Stimulated activated CD4-positive, alpha-beta T cell treated with anti-CD3 and anti-CD28 coated beads, TNF-alpha, amount 100 ng/mL, for 1 hour (primary cell): ENCODE data around the gene GRIA4.
"Not testable (repeated sequence)": the region's sequence is repeated elsewhere in the genome, so short reads cannot be mapped to it uniquely, and the experiment has no call there.

Source experiments
- DNase-seq, 3 donors: peaks; one replicate each; pipeline ENCODE4 v3.0.0-alpha.2; 2020; ENCODE audit warnings: low read depth in 3 of 3, low spot score in 1 of 3

GRIA4 gene

DNA sequence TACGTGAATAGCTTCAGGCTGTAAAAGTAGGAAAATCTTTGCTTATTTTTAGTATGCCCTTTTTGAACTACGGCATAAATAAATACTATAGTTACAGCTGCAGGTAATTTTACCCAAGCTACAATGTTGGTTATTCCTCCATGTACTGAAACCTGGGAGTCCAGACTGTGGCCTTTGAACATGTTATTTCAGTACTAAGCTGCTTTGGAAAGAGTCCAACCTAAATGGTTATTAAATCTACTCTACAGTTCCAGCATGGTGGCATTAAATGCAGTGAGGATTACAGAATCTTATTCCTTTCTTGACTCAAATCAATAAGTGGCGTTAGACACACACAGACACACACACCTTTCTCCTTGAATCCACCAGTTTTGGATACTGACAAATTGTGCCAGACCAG is 247.1 kb downstream of the GRIA4 start:
- no peak for DNase-seq

DNA sequence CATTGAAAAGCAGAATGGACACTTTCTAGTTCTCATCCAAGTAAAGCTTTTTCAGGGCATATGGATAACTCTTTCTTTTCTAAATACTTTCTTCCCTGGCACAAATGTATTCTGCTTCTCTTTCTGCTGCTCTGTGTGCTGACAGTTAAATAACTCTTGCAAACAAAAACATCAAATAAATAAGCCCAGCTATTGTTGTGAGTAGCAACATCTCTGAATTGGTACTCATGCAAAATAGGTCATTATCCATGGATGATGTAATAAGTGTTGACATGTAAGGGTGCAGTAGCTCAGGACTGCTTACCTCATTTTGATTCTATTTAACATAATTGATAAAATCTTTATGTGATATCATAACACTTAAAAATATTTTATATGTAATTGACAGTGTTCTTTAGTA is 247.9 kb downstream of the GRIA4 start:
- DNase-seq = no peak

DNA sequence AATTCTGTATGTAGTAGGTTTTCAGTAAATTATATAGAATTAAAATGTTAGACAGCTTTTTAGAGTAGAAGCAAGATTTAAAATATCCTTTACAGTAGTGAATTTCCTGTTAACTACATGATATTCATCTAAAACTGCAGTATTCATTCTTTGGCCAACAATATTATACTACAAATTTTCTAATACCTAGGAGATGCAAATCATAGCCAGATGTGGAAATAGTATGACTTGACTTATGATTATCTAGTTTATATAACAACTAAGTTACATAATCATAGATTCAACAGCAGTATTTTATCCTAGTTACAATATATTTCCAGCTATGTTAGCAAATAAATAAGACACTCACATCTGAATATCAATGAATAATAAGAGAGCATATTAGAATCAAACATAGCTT is 249.0 kb downstream of the GRIA4 start:
- no peak for DNase-seq

DNA sequence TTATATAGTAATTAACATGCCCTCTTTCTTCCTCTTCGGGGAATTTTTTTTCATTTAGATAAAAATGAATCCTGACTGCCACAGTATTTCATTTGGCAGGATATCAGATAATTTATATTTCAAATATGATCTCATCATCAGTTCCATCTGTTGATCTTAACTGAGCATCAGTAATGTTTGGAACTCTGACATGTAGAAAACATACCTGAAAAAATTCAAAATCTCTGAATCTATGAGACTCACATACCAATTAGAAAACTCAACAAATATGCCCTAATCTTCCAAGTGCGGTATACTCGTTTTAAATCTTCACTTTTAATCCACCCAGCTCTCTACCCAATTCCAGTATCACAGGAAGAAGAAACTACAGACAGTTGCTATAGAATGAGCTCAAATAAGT is 250.2 kb downstream of the GRIA4 start:
- no peak for DNase-seq

DNA sequence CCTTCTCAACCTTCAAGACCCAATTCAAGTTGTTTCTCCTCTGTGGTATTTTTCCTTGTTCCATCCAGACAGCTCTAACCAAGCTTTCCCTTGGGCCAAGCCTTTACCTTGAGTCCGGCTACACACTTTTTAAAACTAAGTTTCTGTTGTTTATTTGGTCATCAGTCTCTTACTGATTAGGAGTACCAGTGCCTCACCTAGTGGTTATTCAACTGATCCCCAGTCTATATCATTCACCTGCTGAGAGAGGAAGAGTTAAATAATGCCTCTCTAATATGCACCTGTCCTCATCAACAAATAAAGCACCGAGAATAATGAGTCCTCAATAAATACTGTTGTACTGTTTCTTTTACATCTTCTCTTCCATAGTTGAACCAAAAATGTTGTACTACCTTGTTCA is 251.4 kb downstream of the GRIA4 start:
- DNase-seq = no peak

DNA sequence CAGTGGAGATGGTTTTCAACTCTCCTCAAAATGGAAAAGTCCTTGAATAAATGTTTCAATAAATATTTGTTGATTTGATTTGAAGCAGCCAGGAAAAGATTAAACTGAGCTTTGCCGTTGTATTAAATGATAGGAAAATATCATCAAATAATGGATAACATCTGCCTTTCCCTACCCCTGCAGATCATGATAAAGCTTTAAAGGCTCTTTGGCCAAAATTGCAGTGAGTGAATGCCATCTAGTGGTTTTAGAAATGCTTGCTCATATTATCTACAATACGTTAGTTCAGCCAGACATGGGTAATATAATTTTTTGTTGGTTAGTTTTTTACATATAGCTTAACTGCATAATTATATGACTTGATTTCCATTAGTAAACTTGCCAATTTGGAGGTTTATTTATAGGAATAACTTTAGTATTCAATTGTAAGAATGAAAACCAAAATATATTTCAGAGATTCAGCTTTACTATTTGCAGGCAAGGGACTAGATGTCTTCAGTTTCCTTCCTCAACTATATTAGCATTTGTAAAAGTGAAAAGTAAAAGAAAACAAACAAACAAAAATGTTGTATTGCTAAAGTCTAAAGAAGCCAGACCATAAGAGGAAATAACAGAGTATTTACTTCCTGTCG is 253.0 kb downstream of the GRIA4 start:
- DNase-seq = no peak

DNA sequence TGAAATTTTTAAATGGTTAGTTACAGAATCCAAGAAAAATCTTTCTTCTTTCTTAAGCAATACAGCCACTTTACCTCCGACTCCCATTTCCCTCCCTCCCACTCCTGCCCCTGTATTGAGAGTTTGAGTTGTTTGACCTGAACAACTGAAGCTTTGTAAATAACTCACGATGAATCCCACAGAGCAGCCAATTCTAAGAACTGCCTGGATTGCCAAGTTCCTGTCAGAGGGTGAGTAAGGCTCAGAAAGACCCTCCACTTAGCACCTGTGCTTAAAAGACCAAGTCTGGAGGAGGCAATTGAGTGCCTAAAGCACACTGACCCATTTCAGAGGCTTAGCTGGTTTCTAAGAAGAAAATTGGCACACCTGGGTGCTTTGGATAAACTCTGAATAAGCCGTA is 253.7 kb downstream of the GRIA4 start:
- DNase-seq = no peak

DNA sequence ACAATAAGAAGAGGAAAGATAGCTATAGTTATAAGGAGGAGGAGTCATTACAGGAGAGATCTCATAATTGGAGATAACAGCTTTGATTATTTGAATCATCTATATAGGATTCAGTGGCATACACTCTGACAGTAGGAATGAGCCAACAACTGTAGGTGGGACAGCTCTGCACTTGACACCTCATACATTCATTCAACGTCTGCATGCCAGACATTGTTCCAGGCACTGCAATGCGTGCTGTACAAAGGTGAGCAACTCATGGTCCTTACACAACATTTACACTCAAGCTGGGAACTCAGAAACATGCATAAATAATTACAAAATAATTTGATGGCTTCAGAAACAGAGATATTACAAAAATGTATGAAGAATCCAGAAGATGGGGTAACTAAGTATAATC is 257.9 kb downstream of the GRIA4 start:
- no peak for DNase-seq

DNA sequence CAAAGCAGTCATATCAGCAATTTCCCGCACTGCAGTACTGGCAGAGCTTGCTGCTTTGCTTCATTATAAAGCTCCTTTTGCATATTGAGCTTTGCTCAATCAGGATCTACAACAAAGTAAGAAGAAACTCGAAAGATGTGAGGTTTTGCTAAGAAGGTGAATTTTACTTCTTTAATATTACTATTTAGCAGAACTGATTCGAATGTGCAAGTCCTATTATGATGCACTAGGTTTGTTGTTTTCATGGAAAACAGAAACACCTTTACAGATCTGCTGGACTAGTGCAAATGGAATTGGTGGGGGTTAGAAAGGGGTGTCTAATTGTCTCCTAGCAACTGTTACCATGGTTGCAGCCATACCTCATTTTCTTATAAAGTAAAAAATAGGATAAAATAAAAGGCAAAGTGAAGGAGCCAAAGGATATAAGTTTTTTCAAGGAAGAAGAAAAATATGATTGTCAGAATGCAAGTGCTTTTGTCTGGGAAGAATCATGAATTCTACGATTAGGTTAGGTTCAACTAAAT is 259.0 kb downstream of the GRIA4 start:
- no peak for DNase-seq

DNA sequence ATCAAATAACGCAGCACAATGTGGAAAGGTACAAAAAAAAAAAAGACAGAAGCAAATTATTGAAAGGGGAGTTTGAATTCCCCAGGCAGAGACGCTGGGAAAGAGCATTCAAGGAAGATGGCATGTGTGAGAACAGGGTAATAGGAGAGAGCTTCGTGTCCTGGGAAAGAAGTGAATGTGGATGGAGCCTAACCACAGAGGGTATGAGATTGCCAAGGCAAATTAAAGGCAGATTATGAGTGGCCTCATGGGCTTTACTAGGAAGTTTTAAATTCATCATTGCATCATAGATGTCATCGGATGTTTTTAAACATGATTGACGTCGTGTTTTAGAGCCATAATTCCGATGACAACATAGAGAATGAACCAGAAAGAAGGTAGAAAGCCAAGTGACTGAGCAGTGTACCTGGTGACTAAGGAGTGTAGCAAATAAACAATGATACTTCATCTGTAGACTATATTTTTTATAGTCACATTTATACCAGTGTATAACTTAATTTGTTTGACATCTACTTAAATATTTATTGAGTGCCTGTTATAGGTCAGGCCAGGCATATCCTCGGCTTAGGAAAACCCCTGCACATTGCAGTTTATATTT is 260.7 kb downstream of the GRIA4 start:
- no peak for DNase-seq

DNA sequence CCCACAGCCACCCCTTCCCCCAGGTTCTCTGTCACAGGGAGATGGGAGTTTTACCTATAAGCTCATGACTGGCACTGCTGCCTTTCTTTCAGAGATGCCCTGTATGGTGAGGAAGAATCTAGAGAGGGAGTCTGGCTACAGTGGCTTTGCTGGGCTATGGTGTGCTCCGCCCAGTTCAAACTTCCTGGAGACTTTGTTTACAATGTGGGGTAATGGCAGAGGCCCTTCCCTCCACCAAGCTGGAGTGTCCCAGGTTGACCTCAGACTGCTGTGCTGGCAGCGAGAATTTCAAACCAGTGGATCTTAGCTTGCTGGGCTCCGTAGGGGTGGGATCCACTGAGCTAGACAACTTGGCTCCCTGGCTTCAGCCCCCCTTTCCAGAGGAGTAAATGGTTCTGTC is 268.6 kb downstream of the GRIA4 start:
- DNase-seq = no peak

DNA sequence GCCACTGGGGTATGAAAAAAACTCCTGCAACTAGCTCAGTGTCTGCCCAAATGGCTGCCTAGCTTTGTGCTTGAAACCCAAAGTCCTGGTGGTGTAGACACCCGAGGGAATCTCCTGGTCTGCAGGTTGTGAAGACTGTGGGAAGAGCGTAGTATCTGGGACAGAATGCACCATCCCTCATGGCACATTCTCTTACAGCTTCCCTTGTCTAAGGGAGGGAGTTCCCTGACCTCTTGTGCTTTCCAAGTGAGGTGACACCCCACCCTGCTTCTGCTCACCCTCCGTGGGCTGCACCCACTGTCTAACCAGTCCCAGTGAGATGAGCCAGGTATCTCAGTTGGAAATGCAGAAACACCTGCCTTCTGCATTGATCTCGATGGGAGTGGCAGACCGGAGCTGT is 269.1 kb downstream of the GRIA4 start:
- DNase-seq = not testable (repeated sequence)

DNA sequence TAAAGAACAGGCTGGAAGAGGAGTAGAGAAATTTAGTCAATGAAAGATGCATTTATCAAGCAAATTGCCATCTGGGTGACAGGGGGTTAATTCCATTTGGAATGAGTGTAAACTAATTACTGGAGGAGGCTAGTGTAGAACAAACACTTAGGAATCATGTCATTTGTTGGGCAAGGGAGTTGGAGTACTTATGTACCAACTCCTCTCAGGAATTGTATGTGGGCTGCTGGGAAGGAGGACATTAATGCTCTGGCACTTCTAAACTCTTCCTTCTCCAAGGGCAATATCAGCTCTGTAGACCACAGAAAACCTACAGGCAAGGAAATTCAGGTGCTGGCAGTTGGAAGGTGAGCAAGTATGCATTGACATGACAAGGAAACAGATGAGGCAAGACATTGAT is 271.2 kb downstream of the GRIA4 start:
- no peak for DNase-seq

DNA sequence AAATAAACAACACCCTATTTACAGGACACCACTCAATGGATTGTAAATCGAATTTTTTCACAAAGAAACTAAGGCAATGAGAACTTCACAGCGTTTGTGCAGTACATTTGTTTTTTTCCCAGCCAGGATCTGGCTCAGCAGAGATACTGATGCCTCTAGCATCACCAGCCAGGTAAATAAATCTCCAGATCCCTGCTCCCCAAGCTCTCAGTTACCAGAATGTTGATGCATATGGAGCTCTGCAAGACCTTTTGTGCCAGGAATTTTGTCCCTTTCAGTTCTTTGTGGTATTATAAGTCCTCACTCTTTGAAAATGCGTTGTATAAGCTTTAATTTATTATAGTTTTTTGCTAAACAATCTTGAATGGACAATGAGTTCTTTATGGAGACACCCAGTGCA is 274.6 kb downstream of the GRIA4 start:
- DNase-seq = no peak

DNA sequence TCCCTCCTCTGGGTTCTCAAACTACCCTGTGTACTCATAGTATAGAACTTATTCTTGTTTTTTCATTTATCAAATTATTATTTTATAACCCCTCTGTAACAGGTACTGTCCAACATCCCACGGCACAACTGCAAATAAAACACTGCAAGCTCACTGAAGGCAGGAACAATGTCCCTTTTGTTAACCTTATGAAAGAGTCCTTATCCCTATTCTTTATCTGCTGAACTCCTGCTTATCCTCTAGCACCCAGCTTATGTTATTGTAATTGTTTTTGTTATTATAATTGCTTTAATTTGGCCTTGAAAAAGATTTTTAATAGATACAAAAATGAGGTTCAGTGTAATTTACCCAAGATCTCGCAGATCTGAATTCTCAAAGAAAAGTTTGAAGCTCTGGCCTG is 281.8 kb downstream of the GRIA4 start:
- no peak for DNase-seq

DNA sequence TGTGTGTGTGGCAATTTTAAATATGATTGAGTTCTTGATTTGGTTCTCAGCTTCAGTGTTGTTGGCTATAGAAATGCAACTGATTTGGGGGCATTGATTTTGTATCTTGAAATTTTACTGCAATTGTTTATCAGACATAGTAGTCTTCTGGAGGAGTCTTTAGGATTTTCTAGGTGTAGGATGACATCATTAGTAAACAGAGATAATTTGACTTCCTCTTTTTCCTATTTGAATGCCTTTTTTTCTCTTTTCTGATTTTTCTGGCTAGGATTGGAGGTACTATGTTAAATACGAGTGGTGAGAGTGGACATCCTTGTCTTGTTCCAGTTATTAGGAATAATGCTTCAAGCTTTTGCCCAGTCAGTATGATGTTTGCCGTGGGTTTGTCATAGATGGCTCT is 287.3 kb downstream of the GRIA4 start:
- DNase-seq = no peak

DNA sequence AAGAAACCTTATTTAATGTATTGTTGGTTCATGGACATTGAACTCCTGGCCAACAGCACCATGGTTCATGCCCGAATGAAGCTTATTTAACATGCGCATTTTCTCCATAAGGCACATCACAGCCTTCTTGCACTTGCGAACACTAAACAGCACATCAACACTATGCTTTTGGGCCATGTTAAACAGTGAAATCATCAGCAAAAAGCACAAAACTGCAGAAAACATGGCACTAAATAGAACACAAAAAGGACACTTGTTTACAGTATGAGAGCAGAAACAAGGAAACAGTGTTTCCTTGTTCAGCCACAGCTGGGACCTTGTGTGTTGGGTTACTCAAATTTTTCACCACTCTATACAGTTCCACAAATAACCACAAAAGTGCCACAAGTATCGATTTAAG is 289.9 kb downstream of the GRIA4 start:
- no peak for DNase-seq

DNA sequence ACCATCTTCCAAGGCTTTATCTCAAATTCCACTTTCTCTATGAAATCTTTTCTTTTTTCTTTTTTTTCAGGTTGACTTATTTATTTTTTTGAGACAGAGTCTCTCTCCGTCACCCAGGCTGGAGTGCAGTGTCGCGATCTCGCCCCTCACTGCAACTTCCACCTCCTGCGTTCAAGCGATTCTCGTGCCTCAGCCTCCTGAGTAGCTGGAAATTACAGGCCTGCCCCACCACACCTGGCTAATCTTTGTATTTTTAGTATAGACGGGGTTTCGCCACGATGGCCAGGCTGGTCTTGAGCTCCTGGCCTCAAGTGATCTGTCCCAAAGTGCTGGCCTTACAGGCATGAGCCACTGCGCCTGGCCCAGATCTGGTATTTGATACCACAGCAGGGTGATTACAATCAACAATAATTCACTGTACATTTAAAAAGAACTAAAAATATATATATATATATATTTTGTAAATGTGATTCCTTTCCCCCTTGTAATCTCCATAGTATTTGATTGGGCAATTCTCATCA is 290.7 kb downstream of the GRIA4 start:
- no peak for DNase-seq

DNA sequence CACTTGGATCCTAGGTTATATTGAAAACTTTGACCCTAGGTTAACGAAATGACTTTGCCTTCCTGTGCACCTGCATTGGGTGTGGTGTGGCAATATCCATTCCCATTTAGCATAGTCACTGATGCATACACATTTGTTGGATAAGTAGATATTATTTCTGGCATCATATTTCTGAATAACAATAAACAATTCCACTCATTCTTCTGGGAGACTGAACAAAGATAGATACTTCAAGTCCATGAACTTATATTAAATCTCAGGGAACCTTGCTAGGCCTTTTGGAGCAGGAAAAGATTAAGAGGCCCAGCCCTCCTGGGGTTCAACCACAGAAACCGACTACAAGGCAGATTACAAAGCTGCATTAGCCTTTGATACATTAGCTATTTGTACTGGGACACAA is 293.2 kb downstream of the GRIA4 start:
- no peak for DNase-seq

DNA sequence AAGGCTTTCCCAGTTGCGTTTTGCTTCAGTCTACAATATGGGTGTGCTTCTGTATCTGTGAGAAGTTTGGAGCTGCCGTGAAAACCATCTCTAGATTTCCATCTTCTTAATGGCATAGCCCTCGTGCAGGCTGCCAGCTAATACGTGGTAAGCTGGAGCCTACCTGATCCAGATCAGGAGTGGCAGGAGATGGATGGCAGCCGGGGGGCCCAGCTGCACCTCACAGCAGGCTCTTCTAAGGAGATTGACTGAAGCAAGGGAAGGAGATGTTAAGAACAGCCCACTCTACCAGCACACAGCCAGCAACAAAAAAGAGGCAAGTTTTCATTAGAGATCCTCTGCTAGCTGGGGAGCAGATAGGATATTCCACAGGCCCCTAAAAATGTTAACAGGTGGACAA is 296.6 kb downstream of the GRIA4 start:
- no peak for DNase-seq

DNA sequence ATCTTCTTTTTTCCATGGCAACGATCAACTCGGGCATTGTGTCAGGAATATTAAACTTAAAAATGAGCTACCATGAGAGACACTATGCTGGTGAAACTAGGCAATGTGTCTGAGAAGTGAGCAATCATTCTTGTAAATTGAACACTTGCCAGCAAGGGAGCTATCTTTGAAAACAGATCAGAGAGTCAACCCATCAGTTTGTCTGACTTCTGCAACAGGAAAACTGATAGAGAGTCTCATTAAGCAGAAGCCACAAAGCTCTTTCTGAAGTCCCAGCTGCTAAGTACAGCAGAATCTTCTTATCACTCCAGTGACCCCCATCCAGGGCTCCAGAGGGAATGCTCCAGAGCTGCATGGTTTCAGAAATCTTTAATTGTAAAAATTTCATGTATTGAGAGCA is 297.4 kb downstream of the GRIA4 start:
- no peak for DNase-seq

DNA sequence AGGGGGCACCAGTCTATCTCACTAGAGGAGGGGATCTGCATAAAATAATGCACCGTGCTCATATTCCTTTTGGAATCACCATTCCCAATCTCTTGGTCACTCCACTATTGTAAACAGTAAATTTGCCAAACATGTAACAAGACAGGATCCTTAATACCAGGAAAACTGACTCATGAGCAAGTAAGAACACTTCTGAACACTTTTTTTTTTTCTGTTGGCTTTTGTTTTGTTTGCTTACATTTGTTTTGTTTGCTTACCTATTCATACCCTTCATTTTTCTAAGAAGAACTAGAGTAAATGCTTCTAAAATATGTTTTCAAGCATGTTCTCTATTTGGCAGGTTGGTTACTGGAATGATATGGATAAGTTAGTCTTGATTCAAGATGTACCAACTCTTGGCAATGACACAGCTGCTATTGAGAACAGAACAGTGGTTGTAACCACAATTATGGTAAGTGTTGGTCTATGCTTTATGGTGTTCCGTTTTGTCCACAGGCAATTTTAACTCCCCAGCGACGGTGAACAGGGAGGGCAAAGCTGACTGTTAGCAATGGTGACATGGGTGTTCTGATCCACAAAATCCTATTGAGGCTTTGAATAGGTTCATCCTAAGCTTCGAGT is 300.3 kb downstream of the GRIA4 start:
- no peak for DNase-seq

DNA sequence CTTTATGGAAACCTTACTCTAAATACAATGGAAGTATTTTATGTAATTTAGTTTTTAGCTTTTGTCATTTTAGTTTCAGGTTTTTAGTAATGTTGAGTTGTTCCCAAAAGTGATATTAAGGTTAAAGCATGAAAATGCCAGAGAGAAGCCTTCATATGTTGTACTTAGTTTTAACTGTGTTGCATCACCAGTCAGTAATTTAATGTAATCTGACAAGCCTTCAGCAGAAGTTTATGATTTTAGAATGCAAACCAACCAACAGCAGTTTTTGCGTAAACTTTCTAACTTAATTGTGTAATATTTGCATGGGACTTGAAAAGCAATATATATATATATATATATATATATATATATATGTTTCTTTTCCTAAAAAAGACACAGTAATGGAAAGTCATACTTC is 301.6 kb downstream of the GRIA4 start:
- no peak for DNase-seq
